ENCODE measurements around the gene DUSP21.
A peak's percentile ranks its signal among the peaks of the same experiment; 100 is the strongest.
"Not testable (repeated sequence)": the region's sequence is repeated elsewhere in the genome, so short reads cannot be mapped to it uniquely, and the experiment has no call there.

The DUSP21 gene

GRCh38 chrX:44843753-44844152 is at the start of gene DUSP21:
Gene DUSP21 (plus strand): TSS chrX:44844021. CDS start chrX:44844133, 112 bp downstream.
- DNase-seq, result no peak

DNA sequence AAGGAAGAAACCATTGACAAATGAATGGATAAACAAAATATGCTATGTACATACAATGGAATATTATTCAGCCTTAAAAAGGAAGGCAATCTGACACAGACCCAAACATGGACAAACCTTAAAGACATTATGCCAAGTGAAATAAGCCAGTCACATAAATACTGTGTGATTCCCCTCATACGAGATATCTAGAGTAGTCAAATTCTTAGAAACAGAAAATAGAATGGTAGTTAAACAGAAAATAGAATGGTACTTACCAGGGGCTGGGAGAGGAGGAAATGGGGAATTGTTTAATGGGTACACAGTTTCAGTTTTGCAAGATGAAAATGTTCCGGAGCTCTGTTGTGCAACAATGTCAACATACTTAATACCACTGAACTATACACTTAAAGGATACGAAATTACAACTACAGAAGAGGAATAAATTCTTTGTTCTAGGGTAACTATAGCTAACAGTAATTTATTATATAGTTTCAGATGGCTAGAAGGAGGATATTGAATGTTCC is 47.8 kb upstream of the DUSP21 start:
- no peak for DNase-seq

DNA sequence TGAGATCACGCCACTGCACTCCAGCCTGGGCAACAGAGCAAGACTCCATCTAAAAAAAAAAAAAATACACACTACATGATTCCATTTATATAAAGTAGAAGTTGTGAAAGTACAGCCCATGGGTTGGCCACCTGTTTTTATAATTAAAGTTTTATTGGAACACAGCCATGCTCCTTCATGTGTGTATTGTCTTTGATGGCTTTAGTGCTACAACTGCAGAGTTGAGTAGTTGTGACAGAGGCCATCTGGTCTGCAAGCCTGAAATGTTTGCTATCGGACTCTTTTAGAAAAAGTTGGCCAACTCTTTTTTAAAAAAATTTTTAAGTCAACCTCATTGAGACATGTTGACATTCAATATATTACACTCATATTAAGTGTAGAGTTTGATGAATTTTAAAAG is 41.2 kb upstream of the DUSP21 start:
- DNase-seq, result no peak

- no peak for DNase-seq
Measured at GRCh38 chrX:44815681-44816080, 28.1 kb upstream of the DUSP21 start.

- DNase-seq, result no peak
Measured at GRCh38 chrX:44816367-44816766, 27.5 kb upstream of the DUSP21 start.

DNA sequence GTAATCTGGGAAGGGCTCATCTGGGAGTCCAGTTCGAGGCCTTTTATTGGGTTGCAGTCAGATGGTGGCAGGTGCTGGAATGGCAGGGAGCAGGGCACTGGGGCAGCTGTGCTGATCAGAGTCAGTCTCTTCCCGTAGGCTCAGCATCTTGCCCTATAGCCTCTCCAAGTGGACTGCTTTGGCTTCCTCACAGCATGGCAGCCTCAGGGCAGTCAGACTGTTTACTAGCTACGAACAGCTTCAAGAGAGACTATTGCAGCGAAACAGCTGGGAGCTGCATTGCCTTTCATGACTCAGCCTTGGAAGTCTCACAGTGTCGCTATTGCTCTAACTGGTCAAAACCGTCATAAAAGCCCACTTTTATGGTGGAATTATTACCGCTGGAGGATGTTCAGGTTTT is 26.8 kb upstream of the DUSP21 start:
- DNase-seq, result no peak

GRCh38 chrX:44822601-44823000 is 21.2 kb upstream of the DUSP21 start:
- DNase-seq, result no peak

- not testable (repeated sequence) for DNase-seq
Measured at GRCh38 chrX:44823193-44823592, 20.6 kb upstream of the DUSP21 start.

GRCh38 chrX:44828008-44828605 is 15.7 kb upstream of the DUSP21 start:
- no peak for DNase-seq

- DNase-seq, result no peak
Measured at GRCh38 chrX:44829832-44830231, 14.0 kb upstream of the DUSP21 start.

- no peak for DNase-seq
Measured at GRCh38 chrX:44842550-44843317, 1.1 kb upstream of the DUSP21 start.

GRCh38 chrX:44843318-44843702 is 511 bp upstream of the DUSP21 start:
- no peak for DNase-seq

DNA sequence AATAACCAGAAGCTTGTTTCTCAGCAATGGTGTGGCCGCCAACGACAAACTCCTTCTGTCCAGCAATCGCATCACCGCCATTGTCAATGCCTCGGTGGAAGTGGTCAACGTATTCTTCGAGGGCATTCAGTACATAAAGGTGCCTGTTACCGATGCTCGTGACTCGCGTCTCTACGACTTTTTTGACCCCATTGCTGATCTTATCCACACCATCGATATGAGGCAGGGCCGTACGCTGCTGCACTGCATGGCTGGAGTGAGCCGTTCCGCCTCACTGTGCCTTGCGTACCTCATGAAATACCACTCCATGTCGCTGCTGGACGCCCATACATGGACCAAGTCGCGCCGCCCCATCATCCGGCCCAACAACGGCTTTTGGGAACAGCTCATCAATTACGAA is 383 bp downstream of the DUSP21 start:
- no peak for DNase-seq

DNA sequence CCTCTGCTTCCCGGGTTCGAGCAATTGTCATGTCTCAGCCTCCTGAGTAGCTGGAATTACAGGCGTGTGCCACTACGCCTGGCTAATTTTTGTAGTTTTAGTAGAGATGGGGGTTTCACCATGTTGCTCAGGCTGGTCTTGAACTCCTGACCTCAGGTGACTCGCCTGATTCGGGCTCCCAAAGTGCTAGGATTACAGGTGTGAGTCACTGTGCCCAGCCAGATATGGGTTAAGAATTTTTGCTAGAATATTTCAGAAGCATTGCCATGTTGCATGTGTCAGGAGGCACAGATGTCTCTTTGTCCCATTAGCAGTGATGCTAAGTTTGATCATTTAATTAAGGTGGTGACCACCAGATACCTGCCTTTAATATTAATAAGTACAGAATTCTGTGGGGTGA is 7.1 kb downstream of the DUSP21 start:
- DNase-seq, result not testable (repeated sequence)

DNA sequence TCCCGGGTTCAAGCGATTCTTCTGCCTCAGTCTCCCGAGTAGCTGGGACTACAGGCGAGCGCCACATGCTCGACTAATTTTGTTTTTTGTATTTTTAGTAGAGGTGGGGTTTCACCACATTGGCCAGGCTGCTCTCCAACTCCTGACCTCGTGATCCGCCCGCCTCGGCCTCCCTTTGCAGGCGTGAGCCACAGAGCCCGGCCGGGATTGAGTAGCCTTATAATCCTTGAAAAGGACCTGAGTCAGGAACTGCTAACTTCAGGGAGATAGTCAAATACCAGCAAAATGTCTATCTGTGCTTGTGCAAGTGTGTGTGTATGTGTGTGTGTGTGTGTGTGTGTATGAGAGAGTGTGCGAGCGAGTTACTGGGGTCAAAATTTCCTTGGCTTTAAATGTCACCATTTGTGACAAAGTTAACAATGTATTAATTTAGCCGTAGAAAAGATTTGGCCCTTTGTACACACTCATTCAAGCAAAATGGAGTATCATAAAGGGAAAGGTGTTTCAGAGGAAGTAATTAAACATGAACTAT is 27.4 kb downstream of the DUSP21 start:
- no peak for DNase-seq

GRCh38 chrX:44871931-44872820 is 28.4 kb downstream of the DUSP21 start:
- DNase-seq, result peak; percentile 39

DNA sequence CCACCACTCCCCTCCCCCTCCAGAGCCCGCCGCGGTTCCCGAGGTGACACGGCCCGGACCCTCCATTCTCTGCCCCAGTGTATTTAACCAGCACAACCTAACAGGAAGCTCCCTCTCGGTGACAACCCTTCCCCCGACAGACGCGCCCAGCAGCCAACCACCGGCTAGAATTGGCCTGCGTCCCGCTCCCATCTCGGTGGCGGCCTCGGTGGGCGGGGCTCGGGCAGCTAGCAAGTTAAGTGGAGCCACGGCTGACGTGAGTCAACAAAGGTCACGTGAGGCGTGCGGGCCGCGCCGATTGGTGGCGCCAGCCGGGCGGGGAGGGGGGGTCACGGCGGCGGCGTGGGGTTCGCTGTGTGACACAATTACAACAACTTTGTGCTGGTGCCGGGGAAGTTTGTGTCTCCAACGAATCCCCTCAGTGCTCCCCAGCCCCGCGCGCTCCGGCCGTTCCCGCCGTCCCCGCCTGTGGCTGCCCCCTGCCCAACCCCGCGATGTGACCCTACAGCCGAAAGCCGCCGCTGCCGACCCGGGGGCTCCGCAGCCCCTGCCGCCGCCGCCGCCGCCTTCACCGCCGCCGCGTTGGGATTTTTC is 29.1 kb downstream of the DUSP21 start, which contains the start of gene KDM6A:
TSS of gene KDM6A (plus strand) at position 368 of the 594 bp plus-strand sequence. CDS start 364 bp downstream, outside the sequence.
- peak; percentile 99 for DNase-seq

- peak; percentile 47 for DNase-seq
Measured at GRCh38 chrX:44873415-44874276, 29.8 kb downstream of the DUSP21 start.

GRCh38 chrX:44874420-44875184 is 30.8 kb downstream of the DUSP21 start:
- DNase-seq, result peak; percentile 28

DNA sequence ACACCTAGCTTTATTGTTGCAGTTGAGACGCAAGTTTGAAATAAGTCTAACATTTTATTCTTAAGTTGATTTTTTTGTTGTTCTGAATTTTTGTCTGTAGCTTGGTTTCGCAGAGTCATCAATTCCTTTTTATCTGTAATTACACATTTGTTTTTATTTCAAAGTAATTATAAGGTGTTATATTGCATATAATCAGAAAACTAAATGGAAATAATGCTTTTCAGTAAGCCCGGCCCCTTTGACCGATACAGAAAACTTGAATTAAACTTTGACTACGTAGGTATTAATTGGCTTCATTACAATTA is 31.3 kb downstream of the DUSP21 start:
- no peak for DNase-seq

DNA sequence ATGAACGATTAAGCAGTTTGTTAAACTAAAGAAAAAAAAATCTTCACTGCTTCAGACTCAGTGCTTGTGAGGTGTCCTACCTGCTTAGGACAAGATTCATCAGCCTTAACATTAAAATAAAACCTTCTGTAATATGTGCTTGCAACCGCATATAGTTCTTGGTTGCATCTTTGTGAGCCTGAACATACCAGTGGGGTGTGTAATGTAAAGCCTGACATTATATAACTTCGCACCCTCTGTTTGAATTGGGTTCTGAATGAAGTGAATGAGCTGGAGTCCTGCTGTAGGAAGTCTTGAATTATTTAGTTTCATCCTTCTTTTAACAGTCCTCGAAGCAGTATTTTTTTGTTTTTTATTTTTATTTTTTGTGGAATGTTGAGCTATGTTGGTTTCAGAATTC is 32.3 kb downstream of the DUSP21 start:
- no peak for DNase-seq

All from activated gamma-delta T cell treated with Interleukin-2 at 50 U/mL for 16 hours (primary cell).